HG02981 (cell line): ENCODE measurements around the gene CARMIL1.

Experiments
- ATAC-seq: cut with Tn5 transposase; IDR thresholded peaks from one replicate; pipeline ENCODE4 v1.9.1; 2021; ENCODE audit warnings: mild to moderate bottlenecking, moderate library complexity; ENCODE audit not compliant: unreplicated experiment

Gene CARMIL1

DNA sequence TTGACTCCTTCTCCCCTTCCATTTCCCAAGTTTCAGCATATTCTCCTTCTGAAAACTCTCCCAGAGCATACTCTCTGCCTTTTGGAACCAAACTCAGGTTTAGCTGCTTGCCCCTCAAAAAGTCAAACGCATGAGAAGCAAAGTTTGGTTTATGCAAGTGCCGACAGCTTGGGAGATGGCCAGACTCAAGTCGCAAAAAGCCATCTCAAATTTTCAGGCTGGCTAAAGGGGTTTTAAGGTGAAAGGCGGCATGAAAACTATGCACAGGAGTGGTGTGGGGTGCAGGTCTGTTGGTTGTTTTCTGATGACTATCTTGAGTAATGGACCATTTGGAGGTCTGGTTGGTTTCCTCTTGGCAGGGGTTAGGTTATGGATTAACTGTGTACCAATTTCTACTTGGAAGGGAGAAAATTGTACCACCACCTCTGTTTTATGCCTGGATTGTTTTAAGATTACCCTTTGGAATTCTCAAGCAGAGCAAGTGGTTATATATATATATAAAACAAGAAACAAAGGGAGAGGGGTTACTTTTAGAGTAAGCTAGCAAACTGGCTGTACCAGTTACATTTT, 320.4 kb downstream of the CARMIL1 start:
- ATAC-seq, result no peak

DNA sequence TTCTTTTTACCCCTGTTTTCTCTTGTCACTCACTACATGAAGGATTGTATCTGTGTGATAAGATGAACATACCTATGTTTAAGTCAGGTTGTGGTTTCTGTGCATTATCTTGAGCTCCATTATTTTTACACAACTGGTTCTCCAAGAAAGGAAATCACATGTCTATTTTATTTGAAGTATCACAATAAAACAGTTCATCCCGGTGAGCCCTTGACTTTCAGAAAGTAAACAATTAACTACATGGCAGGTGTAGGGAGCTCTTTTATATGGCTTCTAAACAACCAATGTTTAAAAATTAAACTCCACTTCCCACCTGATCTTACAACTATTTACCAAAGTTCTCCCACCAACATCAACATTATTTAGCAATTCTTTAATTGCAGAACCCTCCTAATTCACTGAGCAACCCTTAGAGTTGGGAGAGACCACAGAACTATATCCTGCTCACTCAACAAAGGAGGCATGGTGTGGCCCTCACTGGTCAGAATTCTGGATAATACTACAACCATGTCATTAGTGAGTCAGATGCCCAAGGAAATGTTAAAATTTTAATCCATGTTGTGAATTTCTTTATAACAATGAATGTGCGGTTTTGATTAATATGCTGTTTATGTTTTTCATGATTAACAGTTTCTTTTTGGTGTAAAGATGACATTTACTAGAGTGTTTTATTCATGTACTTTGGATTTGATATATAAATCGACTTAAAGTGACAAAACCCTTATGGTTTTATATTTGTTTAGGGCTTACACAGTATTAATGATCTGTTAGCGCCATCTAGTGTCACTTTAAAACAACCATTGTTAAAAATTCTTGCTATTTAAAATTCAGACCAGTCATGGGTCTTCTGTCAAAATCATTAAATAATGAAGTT, 322.9 kb downstream of the CARMIL1 start:
- no peak for ATAC-seq

DNA sequence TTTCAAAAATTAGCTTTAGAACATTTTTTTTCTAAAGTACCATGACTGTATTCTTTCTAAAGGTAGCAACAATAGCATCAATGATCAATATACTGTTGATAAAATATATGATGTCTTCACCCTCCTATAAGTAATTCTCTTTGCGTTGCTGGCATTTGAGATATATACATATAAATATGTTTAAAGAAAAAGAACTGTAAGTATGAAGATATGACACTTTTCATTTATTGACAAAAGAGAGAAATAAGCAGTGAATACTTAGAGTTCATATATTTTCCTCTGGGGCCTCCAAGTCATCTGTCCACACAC, 323.5 kb downstream of the CARMIL1 start:
- ATAC-seq, result no peak

DNA sequence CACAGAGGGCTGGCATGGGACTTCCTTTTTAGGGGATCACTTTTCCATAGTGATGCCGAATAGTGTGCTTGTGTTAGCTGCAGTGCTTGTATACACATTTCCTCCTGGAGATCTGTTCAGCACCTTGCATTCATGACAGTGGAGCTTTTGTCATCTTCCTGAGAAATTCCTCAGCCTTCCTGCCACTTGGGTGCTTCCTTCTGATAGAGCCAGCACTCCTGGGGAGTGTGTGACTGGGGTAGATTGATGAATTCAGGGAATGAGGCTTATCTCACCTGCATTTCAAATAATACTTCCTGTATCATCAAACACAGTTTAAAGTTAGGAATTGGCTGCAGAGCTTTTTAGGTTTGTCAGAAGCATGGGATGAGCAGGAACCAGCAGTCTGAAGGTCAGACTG, 324.1 kb downstream of the CARMIL1 start:
- ATAC-seq, result no peak

DNA sequence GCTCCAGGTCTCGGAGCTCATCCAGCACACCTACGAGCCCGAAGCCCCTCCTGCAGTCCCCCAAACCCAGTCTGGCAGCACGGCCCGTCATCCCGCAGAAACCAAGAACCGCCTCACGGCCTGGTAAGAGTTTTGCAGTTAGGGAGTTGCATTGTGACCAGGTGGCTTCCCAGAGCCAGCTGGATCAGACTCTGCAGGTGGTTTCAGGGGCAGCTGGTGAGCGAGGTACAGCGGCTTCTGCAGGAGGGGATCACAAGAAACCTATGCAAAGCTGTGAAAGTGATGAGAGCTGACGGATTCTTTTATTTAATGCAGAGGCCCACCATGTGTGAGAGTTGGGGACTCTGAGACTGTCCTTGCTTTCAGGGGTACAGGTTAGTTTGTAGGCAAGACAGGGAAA, 327.0 kb downstream of the CARMIL1 start:
- no peak for ATAC-seq

DNA sequence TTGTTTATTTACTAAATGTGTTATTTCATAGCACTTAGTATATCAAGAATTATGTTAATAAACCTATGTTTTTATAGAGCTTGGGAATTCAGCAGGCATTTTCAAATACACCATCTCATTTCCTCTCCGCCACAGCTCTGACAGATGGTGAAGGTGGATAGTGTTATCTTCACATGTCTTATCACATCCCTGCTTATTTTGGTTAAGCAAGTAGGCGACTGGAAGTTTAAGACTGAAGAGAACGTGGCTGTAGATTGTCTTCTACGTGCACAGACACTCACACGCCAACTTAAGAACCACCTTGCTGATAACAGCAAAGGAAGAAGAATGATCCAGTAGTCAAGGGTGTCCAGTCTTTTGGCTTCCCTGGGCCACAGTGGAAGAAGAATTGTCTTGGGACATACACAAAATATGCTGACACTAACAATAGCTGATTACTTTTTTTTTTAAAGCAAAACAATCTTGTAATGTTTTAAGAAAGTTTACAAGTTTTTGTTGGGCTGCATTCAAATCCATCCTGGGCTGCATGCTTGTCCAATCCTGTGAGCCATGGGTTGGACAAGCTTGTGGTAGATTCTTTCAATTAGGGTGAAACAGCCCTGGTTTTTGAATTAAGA, 329.5 kb downstream of the CARMIL1 start:
- no peak for ATAC-seq

DNA sequence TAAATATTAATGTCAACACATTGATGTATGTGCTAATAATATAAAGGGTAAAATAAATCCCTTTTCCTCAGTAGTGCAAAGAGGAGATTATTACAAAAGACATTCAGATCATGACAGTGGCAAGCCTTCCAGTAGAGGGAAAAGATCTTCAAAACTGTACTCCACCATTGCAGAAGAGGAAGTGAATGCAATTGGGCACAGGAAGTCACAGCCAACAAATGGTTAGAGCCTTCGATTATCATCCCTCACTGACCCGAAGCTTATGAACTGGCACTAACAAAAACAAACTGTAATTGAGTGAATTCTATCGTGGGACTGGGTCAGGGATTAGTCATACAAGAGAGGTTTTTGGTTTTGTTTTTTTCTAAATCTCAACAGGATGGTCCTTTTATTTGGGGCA, 333.5 kb downstream of the CARMIL1 start:
- no peak for ATAC-seq

DNA sequence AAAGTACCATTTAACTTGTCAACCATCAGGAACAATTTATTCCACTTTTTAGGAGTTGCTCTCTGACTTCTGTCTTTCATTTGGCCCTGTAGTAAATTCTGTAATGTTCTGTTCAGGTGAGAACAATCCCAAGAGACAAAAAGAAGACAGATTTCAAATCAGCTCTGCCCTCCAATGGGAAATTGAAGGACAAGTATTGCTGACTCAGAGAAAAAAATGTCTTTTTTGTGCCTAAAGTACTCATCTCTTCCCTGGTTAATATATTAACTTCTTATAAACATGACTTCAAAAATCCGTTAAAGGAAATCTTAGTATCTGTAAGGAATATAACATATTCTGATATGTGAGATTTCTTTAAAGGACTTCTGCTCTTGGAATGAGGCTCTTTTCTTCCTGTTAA, 334.2 kb downstream of the CARMIL1 start:
- no peak for ATAC-seq

DNA sequence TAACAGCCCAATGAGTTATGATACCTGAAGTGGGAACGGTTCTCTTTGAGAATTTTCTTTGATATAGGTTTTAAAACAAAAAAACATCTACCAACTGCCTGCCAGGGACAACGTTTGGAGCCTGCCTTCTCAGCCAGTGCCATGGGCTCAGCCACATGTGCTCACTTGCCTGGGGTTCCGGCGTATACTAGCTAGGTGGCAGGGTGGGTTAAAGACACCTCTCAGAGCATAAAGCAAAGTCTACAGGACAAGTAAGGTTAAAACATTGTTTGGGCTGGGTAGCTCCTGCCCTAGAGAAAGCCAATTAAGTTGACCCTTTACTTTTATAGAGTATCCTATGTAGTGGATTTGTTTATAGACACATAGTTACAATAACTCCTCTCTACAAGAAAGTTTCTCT, 334.9 kb downstream of the CARMIL1 start:
- ATAC-seq, result no peak

DNA sequence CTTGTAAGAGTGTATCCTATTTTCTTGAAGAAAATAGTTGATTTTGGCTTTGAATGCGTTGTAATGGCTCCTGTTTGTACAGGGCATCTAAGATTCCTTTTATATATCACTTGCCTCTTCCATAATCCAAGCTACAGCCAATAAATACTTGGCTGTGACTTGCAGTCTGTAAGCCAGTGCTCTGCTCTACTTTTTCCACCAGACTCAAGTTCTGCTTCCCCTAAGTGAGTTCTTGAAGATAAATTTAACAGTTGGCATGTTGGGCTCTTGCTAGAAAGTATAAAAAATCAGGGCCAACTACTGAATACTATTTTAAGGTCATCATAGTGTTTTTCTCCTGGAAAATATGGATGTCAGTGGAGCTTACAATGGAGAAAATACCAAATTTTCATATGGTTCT, 336.3 kb downstream of the CARMIL1 start:
- no peak for ATAC-seq

DNA sequence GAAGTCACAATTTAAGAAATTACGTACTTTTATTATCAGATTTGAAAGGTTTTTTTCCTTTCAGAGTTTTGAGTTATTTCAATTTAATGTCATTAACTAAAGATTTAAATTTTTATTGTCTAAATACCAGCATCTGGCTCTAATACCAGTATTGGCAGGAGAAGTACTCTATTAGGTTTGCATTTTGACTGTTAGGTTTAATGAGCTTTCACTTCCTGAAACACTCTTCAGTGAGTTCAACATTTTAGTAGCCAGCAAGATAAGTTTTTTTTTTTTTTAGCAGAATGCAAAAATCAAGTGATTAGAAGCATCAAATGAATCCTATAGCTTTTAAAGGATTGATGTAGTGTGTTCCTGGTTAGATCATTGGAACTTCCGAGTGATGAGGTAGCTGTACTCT, 338.8 kb downstream of the CARMIL1 start:
- ATAC-seq, result peak; percentile 57

DNA sequence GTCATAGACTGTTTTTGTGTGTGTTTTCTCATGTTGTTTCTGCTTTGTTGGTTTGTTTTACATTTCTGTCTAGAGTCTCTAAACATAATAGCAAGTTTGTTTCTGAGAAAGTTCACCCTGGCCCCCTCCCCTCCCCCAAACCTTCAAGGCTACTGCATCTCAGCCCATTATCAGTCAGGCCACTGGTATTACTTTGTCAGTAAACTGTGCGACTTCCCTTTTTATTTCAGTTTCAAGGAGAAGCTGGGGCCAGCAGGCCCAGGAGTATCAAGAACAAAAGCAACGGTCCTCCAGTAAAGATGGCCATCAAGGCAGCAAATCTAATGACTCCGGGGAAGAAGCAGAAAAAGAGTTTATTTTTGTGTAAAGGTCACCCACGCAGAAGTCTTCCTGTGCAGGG, 340.0 kb downstream of the CARMIL1 start:
- ATAC-seq, result no peak

DNA sequence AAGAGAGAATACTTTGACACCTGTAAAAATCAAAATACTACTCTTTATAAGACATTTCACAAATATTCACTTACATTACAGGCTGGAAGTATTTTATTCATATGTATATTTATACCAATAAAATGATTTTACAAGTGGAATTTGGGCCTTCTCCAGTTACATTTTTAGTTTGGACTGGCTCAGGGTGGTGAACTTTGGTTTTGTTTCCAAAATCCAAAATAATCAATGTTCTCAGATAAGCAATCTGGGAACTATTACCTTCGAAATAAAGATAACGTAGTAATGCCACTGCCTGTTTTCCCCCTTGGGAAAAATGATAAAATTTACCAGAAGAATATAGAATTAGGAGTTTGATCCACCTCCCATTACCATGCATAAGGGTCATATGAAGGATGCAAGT, 341.2 kb downstream of the CARMIL1 start:
- ATAC-seq, result no peak

DNA sequence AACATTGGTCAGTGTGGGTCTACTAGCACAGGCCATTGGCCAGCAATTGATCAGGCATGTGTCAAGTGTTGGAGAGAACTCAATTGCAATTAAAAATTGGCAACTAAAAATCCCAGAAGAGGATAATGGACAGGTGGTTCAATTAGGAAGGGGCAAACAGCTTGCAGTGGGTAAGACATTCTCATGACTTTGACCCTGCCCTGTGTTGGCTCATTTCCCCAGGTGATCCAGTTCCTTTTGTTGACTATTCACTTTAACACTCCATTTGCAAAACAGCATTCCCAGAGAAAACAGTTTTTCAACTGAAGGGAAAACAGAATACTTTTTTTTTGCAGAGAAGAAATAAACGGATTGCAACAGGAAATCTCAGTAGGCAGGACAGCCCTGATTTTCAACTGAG, 343.9 kb downstream of the CARMIL1 start:
- ATAC-seq, result no peak

DNA sequence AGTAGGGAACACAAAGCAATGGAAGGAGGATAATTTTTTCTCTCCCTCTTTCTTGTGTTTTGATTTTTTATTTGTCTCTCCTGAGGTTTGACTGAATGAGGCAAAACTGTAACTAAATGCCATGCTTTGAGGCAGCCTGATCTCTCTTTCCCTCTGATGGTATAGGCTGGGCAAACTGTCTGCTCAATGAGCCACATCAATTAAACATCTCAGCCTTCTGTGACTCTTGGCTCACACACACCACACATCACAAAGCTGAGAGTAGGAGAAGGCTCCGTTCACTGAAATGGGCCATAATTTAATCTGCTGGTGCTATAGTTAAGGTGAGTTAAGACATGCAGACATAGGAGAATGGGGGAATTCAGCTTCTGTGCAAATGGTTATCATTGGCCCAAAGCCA, 344.7 kb downstream of the CARMIL1 start:
- ATAC-seq, result no peak

DNA sequence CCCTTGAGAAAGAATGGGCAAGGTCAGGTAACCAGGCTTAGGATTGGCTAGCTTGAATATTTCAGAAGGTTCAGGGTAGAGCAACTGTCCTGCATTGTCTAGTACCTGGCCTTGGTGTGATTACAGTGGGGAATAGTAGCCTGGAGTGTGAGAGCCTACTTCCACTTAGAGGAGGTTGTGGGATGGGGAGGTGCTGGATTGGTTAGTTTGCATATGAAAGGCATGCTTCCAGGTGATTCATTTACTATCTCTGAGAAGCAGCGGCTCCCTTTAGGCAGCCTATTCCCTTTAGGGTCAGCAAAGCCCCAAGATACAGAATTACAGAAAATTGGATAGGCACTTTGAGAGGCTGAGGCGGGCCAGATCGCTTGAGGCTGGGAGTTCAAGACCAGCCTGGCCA, 347.8 kb downstream of the CARMIL1 start:
- ATAC-seq, result no peak

DNA sequence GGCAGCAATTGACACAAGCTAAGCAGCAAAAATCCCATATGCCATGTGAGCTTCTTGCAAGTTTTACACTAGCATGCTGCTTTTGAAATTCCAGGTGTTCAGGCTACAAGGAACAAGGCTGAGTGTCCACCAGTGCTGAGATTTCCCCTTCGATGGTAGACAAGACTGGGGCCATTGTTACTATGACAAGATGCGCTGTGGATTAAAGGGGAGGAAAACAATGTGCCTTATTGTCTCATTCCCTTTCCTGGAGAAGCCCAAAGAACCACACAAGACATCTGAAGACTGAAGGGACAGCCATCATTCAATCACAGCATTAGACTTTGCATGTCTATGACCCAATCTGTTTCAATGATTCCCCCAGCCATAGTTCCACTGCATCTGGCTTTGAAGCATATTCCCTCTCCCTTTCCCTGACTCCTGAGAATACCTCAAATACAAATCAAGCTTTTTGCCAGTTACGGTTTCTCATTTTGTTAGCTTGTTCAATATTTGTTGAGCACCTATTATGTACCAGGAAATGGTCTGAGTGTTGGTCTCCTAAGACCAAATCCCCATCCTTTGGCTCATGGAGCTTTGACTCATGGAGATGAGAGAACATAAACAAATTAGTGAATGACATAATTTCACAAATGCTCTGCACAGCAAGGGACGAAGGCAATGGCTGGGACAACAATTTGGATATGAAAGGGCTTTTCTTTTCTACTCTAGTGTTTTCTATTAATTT, 349.5 kb downstream of the CARMIL1 start:
- ATAC-seq, result no peak

DNA sequence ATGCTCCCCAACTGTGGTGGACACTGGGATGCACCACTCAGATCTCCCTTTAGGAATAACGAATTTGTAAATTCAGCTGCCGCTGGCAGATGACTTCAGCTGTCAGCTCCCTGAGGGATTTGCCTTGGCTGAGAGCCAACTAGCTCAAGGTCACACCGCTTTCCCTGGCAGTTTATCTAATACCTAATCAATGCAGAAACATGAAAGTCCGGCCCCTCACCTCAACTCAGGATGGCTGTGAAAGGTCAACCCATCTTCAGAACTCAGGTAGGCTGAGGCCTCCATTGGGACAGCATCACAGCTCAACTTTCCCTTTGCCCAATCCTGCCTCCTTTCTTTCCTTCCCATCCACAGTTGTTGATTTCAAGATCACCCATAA, 350.0 kb downstream of the CARMIL1 start:
- ATAC-seq, result no peak

DNA sequence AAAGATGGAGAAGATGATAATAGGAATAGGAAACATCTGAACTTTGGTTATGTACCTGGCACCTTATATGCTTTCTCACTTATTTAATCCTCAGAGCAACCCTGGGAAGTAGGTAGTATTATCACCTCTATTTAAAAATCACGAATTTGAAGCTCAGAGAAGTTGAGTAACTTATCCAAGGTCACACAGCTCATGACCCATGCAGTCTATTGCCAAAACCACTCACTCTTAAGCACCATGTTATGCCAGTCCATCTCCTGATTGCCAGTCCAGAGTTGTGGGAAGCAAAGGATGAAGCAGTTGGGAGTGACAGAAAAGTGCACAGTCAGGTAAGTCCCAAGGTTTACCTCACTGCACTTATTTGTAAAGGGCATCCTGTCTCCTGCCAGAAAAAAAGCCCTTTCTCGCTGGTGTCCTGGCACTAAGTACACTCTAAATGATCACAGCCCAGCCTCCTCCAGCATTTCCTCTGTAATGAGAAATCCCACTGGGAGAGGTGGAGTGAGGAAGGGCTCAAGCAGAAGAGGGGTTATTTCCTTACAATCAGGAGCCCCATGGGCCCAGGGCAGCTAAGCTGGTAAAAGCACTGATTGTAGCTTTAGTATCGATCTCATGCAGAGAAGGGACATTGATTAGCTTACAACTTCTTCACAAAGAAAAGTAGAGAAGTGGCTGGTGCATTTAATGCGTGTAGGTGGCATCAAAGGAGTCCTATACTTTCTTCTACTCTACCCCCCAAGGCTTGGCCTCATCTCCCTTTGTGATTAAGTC, 351.5 kb downstream of the CARMIL1 start:
- ATAC-seq, result no peak

DNA sequence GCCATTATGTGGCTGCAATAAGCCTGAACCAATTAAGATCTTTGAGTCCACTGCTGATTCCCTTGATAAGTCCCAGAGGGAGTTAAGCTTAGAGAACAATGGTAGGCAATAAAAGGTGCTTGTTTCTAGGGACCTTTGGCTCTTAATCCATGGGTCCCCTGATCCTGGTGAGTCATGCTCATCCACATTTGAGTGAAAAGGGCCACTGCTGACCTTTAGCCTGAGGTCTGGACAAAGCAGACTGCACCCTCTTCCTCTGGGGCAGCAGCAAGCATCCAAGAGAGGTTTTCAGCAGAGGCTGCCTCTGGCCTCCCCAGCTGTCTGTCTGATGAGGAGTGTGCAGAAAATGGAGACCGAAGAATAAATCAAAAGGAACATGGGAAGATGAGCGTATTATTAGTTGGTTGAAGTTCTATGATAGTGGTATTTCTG, 356.7 kb downstream of the CARMIL1 start:
- no peak for ATAC-seq

DNA sequence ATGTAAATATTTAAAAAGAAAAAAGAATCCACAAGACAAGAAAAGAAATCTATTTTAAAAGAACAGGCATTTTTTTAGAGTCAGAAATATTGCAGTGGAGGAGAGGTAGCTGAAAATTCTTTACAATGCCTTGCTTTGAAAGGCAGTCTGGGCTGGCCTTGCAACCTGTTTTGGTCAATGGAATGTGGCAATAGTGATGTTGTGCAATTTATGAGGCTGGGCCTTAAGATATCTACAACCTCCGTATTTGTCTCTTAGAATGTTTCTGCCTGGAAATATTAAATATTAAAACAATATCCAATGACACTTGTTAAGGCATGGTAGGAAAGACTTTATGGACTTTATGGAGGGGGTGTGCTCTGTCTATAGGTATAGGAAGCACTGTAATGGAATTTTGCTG, 358.0 kb downstream of the CARMIL1 start:
- ATAC-seq, result no peak
